ENCODE results near the gene NMNAT2. TPM values are rescaled to one million over a fixed set of nuclear protein-coding genes. Genes with fewer than 3 reads are reported as not detected.
"Not testable (repeated sequence)": the region's sequence is repeated elsewhere in the genome, so short reads cannot be mapped to it uniquely, and the experiment has no call there.

The NMNAT2 gene
- total RNA-seq, 1 donor from 2014 or later, result 0.50 TPM

GRCh38 chr1:183275322-183275721 lies 142.9 kb downstream of the NMNAT2 start:
- Histone ChIP-seq H2AFZ (ENCODE audit: low read depth, low read length) (no peak overlapping the region), H3K4me3 (ENCODE audit: insufficient read depth, low read depth, low read length) (no peak overlapping the region), H3K4me2 (ENCODE audit: low read length) (no peak overlapping the region), H3K27me3 (ENCODE audit: insufficient read depth, low read length) (no peaks in the 10 kb centered on the region), H3K36me3 (ENCODE audit: insufficient read depth, low read length) (no peaks in the 10 kb centered on the region), H3K4me1 (ENCODE audit: insufficient read depth, low read length) (peaks cover 53% of the 10 kb centered on the region), H3K27ac (ENCODE audit: low read depth, low read length) (no peak overlapping the region), H3K9me3 (ENCODE audit: insufficient read depth, low read depth, low read length) (no peaks in the 10 kb centered on the region), H3K79me2 (ENCODE audit: insufficient read depth, low read length) (no peaks in the 10 kb centered on the region), H4K20me1 (ENCODE audit: insufficient read depth, low read length) (no peaks in the 10 kb centered on the region), H3K9ac (ENCODE audit: low read length) (no peak overlapping the region)
- Mint-ChIP-seq H3K4me3 (ENCODE audit: unreplicated experiment) (no peak overlapping the region), H3K27ac (ENCODE audit: unreplicated experiment) (no peak overlapping the region), H3K4me1 (ENCODE audit: low read depth, unreplicated experiment) (peaks cover 32% of the 10 kb centered on the region), H3K36me3 (ENCODE audit: low read depth, unreplicated experiment) (no peaks in the 10 kb centered on the region), H3K27me3 (ENCODE audit: low read depth, unreplicated experiment) (no peaks in the 10 kb centered on the region), H3K9me3 (ENCODE audit: unreplicated experiment) (no peaks in the 10 kb centered on the region)
- FAIRE-seq (no peak), DNase-seq (ENCODE audit: low read depth) (no peak)
- TF ChIP-seq, protein P1, sequence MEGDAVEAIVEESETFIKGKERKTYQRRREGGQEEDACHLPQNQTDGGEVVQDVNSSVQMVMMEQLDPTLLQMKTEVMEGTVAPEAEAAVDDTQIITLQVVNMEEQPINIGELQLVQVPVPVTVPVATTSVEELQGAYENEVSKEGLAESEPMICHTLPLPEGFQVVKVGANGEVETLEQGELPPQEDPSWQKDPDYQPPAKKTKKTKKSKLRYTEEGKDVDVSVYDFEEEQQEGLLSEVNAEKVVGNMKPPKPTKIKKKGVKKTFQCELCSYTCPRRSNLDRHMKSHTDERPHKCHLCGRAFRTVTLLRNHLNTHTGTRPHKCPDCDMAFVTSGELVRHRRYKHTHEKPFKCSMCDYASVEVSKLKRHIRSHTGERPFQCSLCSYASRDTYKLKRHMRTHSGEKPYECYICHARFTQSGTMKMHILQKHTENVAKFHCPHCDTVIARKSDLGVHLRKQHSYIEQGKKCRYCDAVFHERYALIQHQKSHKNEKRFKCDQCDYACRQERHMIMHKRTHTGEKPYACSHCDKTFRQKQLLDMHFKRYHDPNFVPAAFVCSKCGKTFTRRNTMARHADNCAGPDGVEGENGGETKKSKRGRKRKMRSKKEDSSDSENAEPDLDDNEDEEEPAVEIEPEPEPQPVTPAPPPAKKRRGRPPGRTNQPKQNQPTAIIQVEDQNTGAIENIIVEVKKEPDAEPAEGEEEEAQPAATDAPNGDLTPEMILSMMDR (IDR thresholded peaks at IDR 0.05; ENCODE audit: insufficient read depth, low read depth, low read length), result no peak
- no peak for TF ChIP-seq EZH2 (IDR thresholded peaks at IDR 0.05; ENCODE audit: insufficient read depth, low read length)

DNA sequence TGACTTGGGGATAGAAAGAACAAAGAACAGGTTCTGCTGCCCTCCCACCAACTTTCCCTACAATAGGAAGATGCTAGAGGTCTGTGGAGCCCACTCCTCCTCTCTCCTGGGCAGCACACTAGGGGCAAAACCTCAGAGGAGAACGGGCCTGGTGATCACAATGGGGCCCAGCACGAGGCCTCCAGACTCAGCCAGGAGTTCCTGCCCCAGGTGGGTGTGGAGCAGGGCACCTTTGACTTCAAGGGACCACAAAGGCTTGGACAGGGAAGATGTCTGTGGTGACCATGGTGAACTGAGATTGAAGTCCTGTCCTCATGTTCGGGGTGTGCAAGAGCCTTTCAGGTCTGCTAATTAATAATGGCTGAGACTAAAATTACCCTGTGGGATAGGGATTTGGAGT lies 143.3 kb downstream of the NMNAT2 start:
- TF ChIP-seq EZH2 (IDR thresholded peaks at IDR 0.05; ENCODE audit: insufficient read depth, low read length), result no peak
- TF ChIP-seq, protein P1 (IDR thresholded peaks at IDR 0.05; ENCODE audit: insufficient read depth, low read depth, low read length), result no peak
- Histone ChIP-seq H4K20me1 (ENCODE audit: insufficient read depth, low read length) (no peaks in the 10 kb centered on the region), H3K9me3 (ENCODE audit: insufficient read depth, low read depth, low read length) (no peaks in the 10 kb centered on the region), H3K4me3 (ENCODE audit: insufficient read depth, low read depth, low read length) (no peak overlapping the region), H3K4me2 (ENCODE audit: low read length) (no peak overlapping the region), H3K4me1 (ENCODE audit: insufficient read depth, low read length) (peaks cover 53% of the 10 kb centered on the region), H3K36me3 (ENCODE audit: insufficient read depth, low read length) (no peaks in the 10 kb centered on the region), H3K79me2 (ENCODE audit: insufficient read depth, low read length) (no peaks in the 10 kb centered on the region), H3K9ac (ENCODE audit: low read length) (no peak overlapping the region), H2AFZ (ENCODE audit: low read depth, low read length) (no peak overlapping the region), H3K27ac (ENCODE audit: low read depth, low read length) (no peak overlapping the region), H3K27me3 (ENCODE audit: insufficient read depth, low read length) (no peaks in the 10 kb centered on the region)
- H3K27me3 Mint-ChIP-seq (ENCODE audit: low read depth, unreplicated experiment), result no peaks in the 10 kb centered on the region
- no peak for FAIRE-seq
- no peaks in the 10 kb centered on the region for H3K36me3 Mint-ChIP-seq (ENCODE audit: low read depth, unreplicated experiment)
- no peaks in the 10 kb centered on the region for H3K9me3 Mint-ChIP-seq (ENCODE audit: unreplicated experiment)
- no peak overlapping the region for H3K4me3 Mint-ChIP-seq (ENCODE audit: unreplicated experiment)
- no peak overlapping the region for H3K27ac Mint-ChIP-seq (ENCODE audit: unreplicated experiment)
- DNase-seq (ENCODE audit: low read depth), result no peak
- H3K4me1 Mint-ChIP-seq (ENCODE audit: low read depth, unreplicated experiment), result peaks cover 31% of the 10 kb centered on the region

DNA sequence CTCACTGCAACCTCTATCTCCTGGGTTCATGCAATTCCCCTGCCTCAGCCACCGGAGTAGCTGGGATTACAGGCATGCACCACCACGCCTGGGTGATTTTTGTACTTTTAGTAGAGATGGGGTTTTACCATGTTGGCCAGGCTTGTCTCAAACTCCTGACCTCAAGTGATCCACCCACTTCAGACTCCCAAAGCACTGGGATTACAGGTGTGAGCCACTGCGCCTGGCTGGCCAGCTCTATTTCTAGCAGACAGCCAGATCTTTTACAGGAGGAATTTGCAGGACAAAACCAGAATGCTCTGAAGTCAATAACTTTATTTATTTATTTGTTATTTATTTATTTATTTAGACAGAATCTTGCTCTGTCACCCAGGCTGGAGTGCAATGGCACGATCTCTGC lies 144.2 kb downstream of the NMNAT2 start:
- not testable (repeated sequence) for FAIRE-seq; H2AFZ ChIP-seq (ENCODE audit: low read depth, low read length); H4K20me1 ChIP-seq (ENCODE audit: insufficient read depth, low read length); H3K27me3 Mint-ChIP-seq (ENCODE audit: low read depth, unreplicated experiment); H3K9me3 Mint-ChIP-seq (ENCODE audit: unreplicated experiment); H3K36me3 Mint-ChIP-seq (ENCODE audit: low read depth, unreplicated experiment); H3K27ac Mint-ChIP-seq (ENCODE audit: unreplicated experiment); H3K27ac ChIP-seq (ENCODE audit: low read depth, low read length); H3K36me3 ChIP-seq (ENCODE audit: insufficient read depth, low read length); H3K4me3 Mint-ChIP-seq (ENCODE audit: unreplicated experiment); H3K4me2 ChIP-seq (ENCODE audit: low read length); H3K9ac ChIP-seq (ENCODE audit: low read length); H3K4me3 ChIP-seq (ENCODE audit: insufficient read depth, low read depth, low read length); H3K9me3 ChIP-seq (ENCODE audit: insufficient read depth, low read depth, low read length); DNase-seq (ENCODE audit: low read depth); H3K79me2 ChIP-seq (ENCODE audit: insufficient read depth, low read length); H3K27me3 ChIP-seq (ENCODE audit: insufficient read depth, low read length)
- peaks cover 28% of the 10 kb centered on the region for H3K4me1 Mint-ChIP-seq (ENCODE audit: low read depth, unreplicated experiment)
- H3K4me1 ChIP-seq (ENCODE audit: insufficient read depth, low read length), result peaks cover 44% of the 10 kb centered on the region
